ENCODE measurements around the gene SLC15A4.
"Not testable (repeated sequence)": the region's sequence is repeated elsewhere in the genome, so short reads cannot be mapped to it uniquely, and the experiment has no call there.

SLC15A4 gene

DNA sequence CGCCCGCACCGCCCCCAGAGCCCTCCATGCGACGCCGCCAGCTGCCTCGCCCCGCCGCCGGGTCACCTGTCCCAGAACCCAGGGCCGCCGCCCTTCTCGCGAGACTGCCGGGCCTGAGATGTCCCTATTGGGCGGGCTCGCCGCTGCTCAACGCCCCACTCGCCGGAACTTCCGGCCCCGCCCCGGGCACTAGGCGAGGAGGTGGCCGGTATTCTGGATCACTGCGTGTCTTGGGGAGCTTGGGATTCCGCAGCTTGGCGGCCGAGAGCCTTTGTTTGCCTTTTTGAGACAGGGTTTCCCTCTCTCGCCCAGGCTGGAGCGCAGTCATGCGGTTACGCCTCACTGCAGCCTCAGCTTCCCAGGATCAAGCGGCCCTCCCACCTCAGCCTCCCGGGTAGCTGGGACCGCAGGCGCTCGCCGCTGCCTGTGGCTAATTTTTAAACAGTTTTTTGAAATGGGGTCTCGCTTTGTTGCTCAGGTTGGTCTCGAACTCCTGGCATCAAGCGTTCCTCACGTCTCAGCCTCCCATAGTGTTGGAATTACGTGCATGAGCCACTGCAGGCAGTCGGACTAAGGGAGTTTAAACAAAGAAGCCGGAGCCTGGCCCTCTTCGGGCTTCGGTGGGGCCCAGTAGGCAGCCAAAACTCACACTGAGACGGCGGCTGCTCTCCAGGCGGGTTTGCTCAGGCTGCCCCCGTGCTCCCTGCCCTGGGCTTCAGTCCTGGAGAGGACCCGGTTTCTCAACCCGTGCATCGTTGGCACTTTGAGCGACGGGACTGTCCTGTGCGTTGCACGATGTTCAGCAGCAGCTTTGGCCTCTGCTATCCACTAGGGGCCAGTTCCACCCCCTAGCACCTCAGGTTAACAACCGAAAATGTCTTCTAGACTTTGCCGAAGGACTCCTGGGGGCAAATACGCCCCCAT is at the start of gene SLC15A4:
Gene SLC15A4 (minus strand): TSS at position 43 of the 924 bp plus-strand sequence. CDS start 15 bp downstream, at position 28.
- DNase-seq (ENCODE audit: low read depth): peak; percentile 74

GRCh38 chr12:128872303-128872702 is 48.5 kb upstream of the SLC15A4 start:
- no peak for DNase-seq (ENCODE audit: low read depth)

DNA sequence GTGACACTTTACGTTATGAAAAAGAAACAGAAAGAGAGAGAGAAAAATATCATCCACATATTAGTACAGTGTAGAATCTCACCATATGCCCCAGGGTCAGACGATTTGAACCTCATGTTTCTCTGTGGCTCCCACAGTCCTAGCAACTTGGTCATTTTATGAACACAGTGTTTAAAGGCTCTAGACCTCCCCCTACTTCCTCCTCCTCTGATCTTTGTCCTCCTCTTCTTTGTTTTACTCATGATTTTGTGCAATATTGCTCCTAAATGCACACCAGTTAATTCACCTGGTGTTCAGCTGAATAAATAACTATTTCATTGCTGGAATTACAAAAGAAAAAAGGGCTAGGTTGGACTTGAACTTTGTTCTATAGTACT is 47.7 kb upstream of the SLC15A4 start:
- DNase-seq (ENCODE audit: low read depth): no peak

- no peak for DNase-seq (ENCODE audit: low read depth)
These were observed 43.7 kb upstream of the SLC15A4 start for GRCh38 chr12:128867466-128867865.

DNA sequence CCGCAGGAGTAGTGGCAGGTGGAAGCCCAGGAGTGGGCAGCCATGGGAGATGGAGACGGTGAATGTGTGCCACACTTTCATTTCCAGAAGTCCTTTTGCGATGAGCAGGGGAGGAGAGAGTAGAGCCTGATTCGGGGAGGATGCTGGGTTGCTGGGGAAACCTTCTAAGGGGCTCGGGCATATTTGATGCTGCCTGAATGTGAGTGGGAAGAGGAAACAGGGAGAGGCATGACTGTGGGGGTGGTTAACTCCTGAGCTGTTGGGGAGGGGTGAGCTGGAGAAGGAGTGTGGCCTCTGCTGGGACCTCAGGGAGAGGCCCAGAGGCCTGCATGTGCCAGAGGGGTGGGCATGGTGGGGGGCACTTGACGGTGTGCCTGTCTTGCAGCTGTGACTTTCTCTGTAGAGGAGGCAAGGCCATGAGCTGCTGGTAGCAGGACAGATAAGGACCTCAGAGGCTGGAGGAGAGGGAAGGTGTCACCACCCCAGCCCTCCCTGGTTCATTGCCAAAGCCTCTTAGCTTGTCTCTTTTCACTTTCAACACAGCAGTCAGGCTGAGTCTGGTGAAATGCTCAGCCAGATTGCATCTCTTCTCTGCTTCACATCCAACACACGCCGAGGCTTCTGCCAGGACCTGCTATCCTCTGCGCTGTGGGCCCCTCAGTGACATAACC is 40.9 kb upstream of the SLC15A4 start:
- no peak for DNase-seq (ENCODE audit: low read depth)

DNA sequence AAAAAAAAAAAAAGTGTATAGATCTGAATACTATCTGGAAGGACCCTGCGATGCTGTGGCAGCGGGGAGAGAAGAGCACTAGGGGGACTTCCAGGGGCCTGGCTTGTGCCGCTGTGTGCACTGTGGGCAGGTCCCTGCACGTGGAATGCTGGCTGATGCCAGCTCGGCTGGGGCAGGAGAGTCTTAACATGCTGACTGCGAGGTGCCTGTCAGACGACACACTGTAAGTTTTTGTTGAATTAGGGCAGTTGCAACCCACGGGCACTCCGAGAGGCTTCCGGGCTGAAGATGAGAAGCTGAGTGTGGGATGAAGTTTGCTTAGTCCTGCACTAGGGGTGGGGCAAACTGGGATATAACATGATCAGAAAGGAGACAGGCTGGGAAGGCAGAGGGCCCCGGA is 40.2 kb upstream of the SLC15A4 start:
- DNase-seq (ENCODE audit: low read depth): no peak

DNA sequence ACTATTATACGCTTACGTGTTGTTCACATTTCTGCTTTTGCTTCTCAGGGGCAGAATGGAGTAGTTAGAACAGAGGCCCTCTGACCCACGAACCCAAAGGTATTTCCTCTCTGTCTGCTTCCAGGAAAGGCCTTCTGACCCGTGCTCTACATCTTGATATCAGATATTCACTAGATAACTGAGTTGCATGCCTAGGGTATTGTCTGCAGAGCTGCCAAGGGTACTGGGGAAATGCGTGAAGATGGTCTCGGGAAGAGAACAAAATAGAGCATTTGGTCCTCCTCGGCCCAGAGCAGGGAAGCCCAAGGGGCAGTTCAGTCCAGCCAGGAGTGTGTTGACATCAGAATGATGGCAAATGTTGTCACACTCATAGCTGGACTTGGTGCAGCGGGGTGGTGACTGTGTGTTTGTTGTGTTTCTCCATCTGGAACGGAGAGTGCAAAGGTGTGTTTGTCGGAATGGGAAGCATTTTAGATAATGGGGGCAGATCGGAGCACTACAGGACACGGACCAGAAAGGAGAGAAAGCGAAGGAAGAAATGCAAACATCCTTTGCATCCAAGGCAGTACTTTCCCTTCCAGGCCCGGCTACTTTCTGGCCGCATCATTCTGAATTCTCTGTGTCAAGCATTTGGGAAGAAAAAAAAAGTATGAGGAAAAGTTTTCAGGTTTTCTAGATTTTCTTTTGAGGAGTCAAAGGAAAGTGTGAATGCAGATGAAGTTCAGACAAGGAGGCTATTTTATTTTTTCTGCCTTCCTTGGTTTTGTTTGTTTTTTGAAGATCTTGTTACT is 37.7 kb upstream of the SLC15A4 start:
- no peak for DNase-seq (ENCODE audit: low read depth)

- no peak for DNase-seq (ENCODE audit: low read depth)
These were observed 35.6 kb upstream of the SLC15A4 start for GRCh38 chr12:128859311-128859710.

GRCh38 chr12:128857133-128857763 is 33.5 kb upstream of the SLC15A4 start:
- DNase-seq (ENCODE audit: low read depth): no peak

DNA sequence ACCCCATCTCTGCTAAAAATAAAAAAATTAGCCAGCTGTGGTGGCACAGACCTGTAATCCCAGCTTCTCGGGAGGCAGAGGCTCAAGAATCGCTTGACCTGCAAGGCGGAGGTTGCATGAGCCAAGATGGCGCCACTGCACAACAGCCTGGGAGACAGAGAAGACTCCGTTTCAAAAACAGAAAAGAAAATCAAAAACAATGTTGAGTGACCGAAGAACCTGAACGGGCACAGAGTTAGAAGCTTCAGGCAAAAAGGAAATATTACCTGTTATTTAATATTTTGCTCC is 33.0 kb upstream of the SLC15A4 start:
- no peak for DNase-seq (ENCODE audit: low read depth)

DNA sequence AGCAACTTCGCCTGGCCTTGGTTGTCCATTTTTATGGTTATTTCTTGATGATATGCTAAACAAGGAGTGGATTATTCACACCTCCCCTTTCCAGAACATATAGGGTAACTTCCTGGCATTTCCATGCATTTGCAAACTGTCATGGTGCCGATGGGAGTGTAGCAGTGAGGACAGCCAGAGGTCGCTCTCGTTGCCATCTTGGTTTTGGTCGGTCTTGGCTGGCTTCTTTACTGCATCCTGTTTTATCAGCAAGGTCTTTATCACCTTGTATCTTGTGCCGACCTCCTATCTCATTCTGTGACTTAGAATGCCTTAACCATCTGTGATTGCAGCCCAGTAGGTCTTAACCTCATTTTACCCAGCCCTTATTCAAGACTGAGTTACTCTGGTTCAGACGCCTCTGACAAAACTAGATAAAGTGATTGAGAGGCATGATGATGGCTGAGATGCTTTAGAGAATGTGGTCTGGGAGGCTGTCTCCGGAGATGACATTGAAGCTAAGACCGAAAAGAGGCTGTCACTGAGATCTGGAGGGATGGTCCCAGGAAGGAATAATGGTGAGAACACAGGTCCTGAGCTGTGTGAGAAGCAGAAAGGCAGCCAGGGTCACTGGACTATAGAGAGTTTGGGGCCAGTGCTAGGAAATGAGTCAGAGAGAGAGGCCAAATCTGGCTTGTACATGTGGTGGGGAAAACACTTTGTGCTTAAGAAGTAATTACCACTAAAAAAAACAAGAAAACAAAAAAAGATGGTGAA is 32.5 kb upstream of the SLC15A4 start:
- no peak for DNase-seq (ENCODE audit: low read depth)

- no peak for DNase-seq (ENCODE audit: low read depth)
These were observed 29.9 kb upstream of the SLC15A4 start for GRCh38 chr12:128853600-128854197.

- no peak for DNase-seq (ENCODE audit: low read depth)
These were observed 29.3 kb upstream of the SLC15A4 start, which contains the start of gene GLT1D1 for GRCh38 chr12:128852885-128853599. Gene GLT1D1 (plus strand): TSS chr12:128853478. CDS start chr12:128853582, 104 bp downstream.

GRCh38 chr12:128852026-128852698 is 28.4 kb upstream of the SLC15A4 start:
- DNase-seq (ENCODE audit: low read depth): no peak

- DNase-seq (ENCODE audit: low read depth): not testable (repeated sequence)
These were observed 27.7 kb upstream of the SLC15A4 start for GRCh38 chr12:128851429-128851828.

DNA sequence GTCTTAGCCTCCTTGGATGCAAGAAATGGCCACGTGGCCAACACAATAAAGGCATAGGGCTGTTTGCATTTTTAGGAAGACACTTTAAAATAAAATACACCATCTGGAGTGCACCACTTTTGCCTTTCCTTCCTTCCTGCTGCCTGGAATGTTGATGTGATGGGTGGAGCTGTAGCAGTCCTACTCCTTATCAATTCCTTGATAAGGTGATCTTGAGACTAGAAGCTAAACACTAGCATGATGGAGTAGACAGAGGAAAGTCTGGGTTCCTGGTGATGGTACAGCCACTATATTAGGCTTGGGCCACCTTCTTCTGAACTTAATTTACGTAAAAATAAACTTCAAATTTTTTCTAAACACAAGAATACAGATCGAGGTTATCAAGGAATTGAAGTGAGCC is 26.6 kb upstream of the SLC15A4 start:
- DNase-seq (ENCODE audit: low read depth): no peak

DNA sequence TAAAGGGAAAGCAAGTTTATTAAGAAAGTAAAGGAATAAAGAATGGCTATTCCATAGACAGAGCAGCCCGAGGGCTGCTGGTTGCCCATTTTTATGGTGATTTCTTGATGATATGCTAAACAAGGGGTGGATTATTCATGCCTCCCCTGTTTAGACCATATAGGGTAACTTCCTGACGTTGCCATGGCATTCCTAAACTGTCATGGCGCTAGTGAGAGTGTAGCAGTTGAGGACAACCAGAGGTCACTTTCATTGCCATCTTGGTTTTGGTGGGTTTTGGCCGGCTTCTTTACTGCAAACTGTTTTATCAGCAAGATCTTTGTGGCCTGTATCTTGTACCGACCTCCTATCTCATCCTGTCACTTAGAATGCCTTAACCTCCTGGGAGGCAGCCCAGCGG is 26.0 kb upstream of the SLC15A4 start:
- DNase-seq (ENCODE audit: low read depth): not testable (repeated sequence)

DNA sequence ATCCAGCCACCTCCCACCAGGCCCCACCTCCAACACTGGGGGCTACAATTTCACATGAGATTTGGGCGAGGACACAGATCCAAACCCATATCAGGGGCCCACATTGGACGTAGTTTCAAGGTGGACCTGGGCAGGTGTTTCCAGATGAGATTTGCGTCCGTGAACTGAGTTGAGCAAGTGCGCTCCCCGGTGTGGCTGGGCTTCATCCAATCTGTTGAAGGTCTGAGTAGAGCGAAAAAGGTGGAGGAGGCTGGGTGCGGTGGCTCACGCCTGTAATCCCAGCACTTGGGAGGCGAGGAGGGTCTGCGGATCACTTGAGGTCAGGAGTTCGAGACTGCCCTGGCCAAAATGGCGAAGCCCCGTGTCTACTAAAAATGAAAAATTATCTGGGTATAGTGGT is 24.6 kb upstream of the SLC15A4 start:
- DNase-seq (ENCODE audit: low read depth): no peak

DNA sequence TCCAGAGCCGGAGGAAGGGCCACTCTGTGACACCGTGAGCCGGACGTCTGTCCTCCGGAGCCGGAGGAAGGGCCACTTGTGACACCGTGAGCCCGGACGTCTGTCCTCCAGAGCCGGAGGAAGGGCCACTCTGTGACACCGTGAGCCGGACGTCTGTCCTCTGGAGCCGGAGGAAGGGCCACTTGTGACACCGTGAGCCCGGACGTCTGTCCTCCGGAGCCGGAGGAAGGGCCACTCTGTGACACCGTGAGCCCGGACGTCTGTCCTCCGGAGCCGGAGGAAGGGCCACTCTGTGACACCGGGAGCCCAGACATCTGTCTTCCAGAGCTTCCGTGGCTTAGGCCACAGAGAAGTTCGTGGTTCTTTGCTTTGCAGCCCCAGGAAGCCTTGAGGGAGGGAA is 22.9 kb upstream of the SLC15A4 start:
- not testable (repeated sequence) for DNase-seq (ENCODE audit: low read depth)

Data from stimulated activated CD8-positive, alpha-beta memory T cell treated with anti-CD3 and anti-CD28 coated beads, Interleukin-15, amount 100 ng/mL, for 1 hour (primary cell).